Stimulated activated CD8-positive, alpha-beta memory T cell treated with anti-CD3 and anti-CD28 coated beads, Interleukin-7, amount 100 ng/mL, for 48 hours (primary cell): Measurements from ENCODE around the gene AKAP13.

ENCODE experiments used
- DNase-seq, 2 donors: peaks; one replicate each; pipeline ENCODE4 v3.0.0-alpha.2; 2020; ENCODE audit warnings: low read depth in 1 of 2; ENCODE audit errors: extremely low read depth in 1 of 2

AKAP13 gene

GRCh38 chr15:85718981-85719380 lies 338.6 kb downstream of the AKAP13 start:
- DNase-seq, result no peak

GRCh38 chr15:85722374-85723152 lies 342.2 kb downstream of the AKAP13 start:
- DNase-seq, result no peak

- no peak for DNase-seq
These were observed 343.9 kb downstream of the AKAP13 start for GRCh38 chr15:85723960-85724945.

GRCh38 chr15:85725019-85725418 lies 344.6 kb downstream of the AKAP13 start:
- DNase-seq, result no peak

- DNase-seq, result no peak
These were observed 345.2 kb downstream of the AKAP13 start for GRCh38 chr15:85725564-85725963.

GRCh38 chr15:85726454-85726853 lies 346.1 kb downstream of the AKAP13 start:
- no peak for DNase-seq

GRCh38 chr15:85727068-85727467 lies 346.7 kb downstream of the AKAP13 start:
- no peak for DNase-seq

GRCh38 chr15:85730001-85730820 lies 349.8 kb downstream of the AKAP13 start:
- DNase-seq, result no peak

- no peak for DNase-seq
These were observed 353.0 kb downstream of the AKAP13 start for GRCh38 chr15:85733416-85733815.

GRCh38 chr15:85737061-85737460 lies 356.7 kb downstream of the AKAP13 start:
- no peak for DNase-seq

- DNase-seq, result no peak
These were observed 360.6 kb downstream of the AKAP13 start for GRCh38 chr15:85741021-85741421.

- DNase-seq, result no peak
These were observed 361.3 kb downstream of the AKAP13 start for GRCh38 chr15:85741662-85742061.

- no peak for DNase-seq
These were observed 361.9 kb downstream of the AKAP13 start for GRCh38 chr15:85742186-85742821.

- DNase-seq, result no peak
These were observed 363.1 kb downstream of the AKAP13 start for GRCh38 chr15:85743392-85744055.

- DNase-seq, result no peak
These were observed 364.2 kb downstream of the AKAP13 start for GRCh38 chr15:85744579-85744978.

GRCh38 chr15:85745023-85745422 lies 364.6 kb downstream of the AKAP13 start:
- DNase-seq, result no peak

GRCh38 chr15:85745525-85746150 lies 365.2 kb downstream of the AKAP13 start:
- no peak for DNase-seq

GRCh38 chr15:85746641-85747040 lies 366.2 kb downstream of the AKAP13 start:
- DNase-seq, result no peak

GRCh38 chr15:85748176-85748575 lies 367.8 kb downstream of the AKAP13 start:
- DNase-seq, result no peak
